ENCODE data around the gene LRRN4.

LRRN4 gene

DNA sequence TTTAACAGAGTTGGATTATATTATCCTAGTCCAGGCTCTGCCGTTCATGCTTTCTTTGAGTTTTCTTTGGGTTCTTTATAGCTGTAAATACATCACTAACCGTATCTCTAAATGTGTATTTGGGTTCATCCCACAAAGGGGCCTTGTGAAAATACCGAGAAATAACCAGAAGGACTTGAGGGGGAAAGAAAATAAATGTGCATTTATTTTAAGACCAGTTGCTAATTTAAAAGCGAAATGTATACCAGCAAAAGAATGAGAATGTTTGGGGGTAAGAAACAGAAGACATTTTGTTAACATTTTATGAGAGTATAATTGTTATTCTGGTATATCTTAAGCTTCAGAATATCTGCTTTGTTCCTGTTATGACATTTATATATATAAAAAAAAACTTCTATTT, 38.9 kb downstream of the LRRN4 start:
- no peak for ATAC-seq
- no peak for TF ChIP-seq SNAI2 (CRISPR knock-in tag; IDR thresholded peaks at IDR 0.05)

DNA sequence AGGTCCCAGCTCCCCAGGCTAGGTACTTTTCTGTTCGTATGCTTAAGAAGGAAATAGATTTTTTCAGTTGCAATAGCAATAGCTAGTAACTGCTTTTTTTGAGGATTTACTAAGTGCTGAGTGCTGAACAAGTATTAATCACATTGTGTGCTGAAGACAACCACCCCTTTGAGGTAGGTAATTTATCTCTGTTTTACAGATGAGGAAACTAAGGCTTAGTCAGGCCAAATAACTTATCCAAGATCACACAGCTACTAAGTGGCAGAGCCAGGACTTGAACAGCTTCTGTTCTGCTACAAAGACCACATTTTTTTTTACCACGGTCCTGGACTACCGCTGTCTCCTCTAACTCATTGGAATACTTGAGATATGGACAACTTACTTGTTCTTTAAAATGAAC, 39.8 kb downstream of the LRRN4 start:
- TF ChIP-seq, protein P1, sequence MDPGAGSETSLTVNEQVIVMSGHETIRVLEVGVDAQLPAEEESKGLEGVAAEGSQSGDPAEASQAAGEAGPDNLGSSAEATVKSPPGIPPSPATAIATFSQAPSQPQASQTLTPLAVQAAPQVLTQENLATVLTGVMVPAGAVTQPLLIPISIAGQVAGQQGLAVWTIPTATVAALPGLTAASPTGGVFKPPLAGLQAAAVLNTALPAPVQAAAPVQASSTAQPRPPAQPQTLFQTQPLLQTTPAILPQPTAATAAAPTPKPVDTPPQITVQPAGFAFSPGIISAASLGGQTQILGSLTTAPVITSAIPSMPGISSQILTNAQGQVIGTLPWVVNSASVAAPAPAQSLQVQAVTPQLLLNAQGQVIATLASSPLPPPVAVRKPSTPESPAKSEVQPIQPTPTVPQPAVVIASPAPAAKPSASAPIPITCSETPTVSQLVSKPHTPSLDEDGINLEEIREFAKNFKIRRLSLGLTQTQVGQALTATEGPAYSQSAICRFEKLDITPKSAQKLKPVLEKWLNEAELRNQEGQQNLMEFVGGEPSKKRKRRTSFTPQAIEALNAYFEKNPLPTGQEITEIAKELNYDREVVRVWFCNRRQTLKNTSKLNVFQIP (CRISPR knock-in tag; IDR thresholded peaks at IDR 0.05; ENCODE audit: borderline replicate concordance, low read depth): no peak
- TF ChIP-seq BACH2 (CRISPR knock-in tag; IDR thresholded peaks at IDR 0.05; ENCODE audit: borderline replicate concordance) (no peak), TOX (CRISPR knock-in tag; IDR thresholded peaks at IDR 0.05; ENCODE audit: borderline replicate concordance) (no peak), CSDC2 (CRISPR knock-in tag; IDR thresholded peaks at IDR 0.05) (no peak), ESRRG (CRISPR knock-in tag; IDR thresholded peaks at IDR 0.05) (no peak), ZC3H10 (CRISPR knock-in tag; IDR thresholded peaks at IDR 0.05) (no peak), ZFP30 (CRISPR knock-in tag; IDR thresholded peaks at IDR 0.05) (no peak), ZNF70 (CRISPR knock-in tag; IDR thresholded peaks at IDR 0.05) (no peak), TCF4 (CRISPR knock-in tag; IDR thresholded peaks at IDR 0.05; ENCODE audit: borderline replicate concordance) (no peak), PPARA (CRISPR knock-in tag; IDR thresholded peaks at IDR 0.05; ENCODE audit: borderline replicate concordance) (no peak)
- TF ChIP-seq, protein P2, sequence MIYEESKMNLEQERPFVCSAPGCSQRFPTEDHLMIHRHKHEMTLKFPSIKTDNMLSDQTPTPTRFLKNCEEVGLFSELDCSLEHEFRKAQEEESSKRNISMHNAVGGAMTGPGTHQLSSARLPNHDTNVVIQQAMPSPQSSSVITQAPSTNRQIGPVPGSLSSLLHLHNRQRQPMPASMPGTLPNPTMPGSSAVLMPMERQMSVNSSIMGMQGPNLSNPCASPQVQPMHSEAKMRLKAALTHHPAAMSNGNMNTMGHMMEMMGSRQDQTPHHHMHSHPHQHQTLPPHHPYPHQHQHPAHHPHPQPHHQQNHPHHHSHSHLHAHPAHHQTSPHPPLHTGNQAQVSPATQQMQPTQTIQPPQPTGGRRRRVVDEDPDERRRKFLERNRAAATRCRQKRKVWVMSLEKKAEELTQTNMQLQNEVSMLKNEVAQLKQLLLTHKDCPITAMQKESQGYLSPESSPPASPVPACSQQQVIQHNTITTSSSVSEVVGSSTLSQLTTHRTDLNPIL (CRISPR knock-in tag; IDR thresholded peaks at IDR 0.05; ENCODE audit: low read depth): no peak
- ATAC-seq: no peak

DNA sequence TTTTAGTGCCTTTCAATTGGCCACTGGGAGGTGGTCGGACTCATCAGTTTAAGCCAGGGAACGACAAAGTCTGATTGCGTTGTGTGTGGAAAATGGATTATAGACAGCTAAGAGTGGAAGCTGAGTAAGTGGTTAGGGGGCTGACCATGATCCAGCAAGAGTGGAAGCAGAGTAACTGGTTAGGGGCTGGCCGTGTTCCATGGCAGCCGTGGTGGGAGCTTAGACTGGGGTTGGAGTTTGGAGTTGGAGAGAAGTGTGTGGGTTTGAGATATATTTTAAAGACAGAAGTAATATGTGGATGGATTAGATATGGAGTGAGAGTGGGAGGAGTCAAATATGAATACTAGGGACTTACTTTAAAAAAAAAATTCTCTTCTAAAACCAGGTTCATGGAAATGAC, 41.7 kb downstream of the LRRN4 start:
- ATAC-seq: no peak

DNA sequence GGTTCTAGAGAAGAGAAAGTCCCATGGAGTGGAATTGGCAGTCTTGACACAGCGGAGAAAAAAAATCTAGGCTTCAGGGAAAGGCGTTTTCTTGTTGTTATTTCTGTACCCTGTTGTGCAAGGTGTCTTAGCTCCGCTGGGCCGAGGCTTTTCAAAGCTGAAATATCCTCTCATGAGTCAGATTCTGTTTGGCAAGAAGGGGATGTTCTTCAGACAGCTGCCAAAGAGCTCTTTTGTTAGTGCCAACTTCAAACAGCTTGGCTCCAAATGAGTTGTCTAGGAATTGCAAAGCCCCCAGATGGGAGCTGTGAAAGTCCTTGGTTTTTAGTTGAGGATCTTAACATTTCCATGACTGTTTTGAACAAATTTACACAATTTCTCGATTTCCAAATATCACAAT, 45.6 kb downstream of the LRRN4 start:
- ATAC-seq: no peak
- no peak for TF ChIP-seq ZFP3 (CRISPR knock-in tag; IDR thresholded peaks at IDR 0.05)
- TF ChIP-seq, protein P3, sequence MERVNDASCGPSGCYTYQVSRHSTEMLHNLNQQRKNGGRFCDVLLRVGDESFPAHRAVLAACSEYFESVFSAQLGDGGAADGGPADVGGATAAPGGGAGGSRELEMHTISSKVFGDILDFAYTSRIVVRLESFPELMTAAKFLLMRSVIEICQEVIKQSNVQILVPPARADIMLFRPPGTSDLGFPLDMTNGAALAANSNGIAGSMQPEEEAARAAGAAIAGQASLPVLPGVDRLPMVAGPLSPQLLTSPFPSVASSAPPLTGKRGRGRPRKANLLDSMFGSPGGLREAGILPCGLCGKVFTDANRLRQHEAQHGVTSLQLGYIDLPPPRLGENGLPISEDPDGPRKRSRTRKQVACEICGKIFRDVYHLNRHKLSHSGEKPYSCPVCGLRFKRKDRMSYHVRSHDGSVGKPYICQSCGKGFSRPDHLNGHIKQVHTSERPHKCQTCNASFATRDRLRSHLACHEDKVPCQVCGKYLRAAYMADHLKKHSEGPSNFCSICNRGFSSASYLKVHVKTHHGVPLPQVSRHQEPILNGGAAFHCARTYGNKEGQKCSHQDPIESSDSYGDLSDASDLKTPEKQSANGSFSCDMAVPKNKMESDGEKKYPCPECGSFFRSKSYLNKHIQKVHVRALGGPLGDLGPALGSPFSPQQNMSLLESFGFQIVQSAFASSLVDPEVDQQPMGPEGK (CRISPR knock-in tag; IDR thresholded peaks at IDR 0.05; ENCODE audit: borderline replicate concordance): no peak
- no peak for TF ChIP-seq RARB (CRISPR knock-in tag; IDR thresholded peaks at IDR 0.05)
- TF ChIP-seq ZNF8 (CRISPR knock-in tag; IDR thresholded peaks at IDR 0.05): no peak

More for the DNA sequence above, 41.7 kb downstream of the LRRN4 start:
- TF ChIP-seq, protein P3 (CRISPR knock-in tag; IDR thresholded peaks at IDR 0.05; ENCODE audit: borderline replicate concordance): no peak
- no peak for TF ChIP-seq ZC3H10 (CRISPR knock-in tag; IDR thresholded peaks at IDR 0.05)
- TF ChIP-seq TCF4 (CRISPR knock-in tag; IDR thresholded peaks at IDR 0.05; ENCODE audit: borderline replicate concordance): no peak
- no peak for TF ChIP-seq ESRRG (CRISPR knock-in tag; IDR thresholded peaks at IDR 0.05)

DNA sequence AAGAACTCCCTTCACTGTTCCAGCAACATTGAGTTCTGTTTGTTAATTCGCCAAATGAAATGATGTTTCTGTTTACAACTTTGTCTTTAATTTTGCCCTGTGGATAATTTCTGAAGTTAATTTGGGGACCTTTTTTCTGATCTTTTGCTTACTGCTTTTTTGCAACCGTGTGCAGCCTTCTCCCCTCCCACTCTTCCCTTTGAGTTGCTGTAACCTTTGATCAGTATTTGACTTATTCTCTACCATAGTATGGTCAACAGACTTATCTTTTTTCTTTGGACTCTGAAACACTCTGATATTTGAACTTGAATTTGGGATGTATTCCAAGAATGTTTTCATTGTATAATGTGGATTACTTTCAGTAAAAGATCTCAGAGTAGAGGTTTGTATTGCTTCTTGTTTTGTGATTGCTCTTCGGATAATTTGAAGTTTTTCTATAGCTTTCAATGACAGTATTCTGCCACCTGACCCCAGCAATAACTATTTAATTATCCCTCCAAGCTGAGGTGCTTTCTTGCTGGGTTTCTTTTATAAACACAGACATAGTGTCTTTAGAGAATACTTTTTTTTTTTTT, 46.2 kb downstream of the LRRN4 start:
- TF ChIP-seq CSDC2 (CRISPR knock-in tag; IDR thresholded peaks at IDR 0.05): no peak
- no peak for TF ChIP-seq ZFP3 (CRISPR knock-in tag; IDR thresholded peaks at IDR 0.05)
- no peak for TF ChIP-seq TCF4 (CRISPR knock-in tag; IDR thresholded peaks at IDR 0.05; ENCODE audit: borderline replicate concordance)
- TF ChIP-seq, protein P4, sequence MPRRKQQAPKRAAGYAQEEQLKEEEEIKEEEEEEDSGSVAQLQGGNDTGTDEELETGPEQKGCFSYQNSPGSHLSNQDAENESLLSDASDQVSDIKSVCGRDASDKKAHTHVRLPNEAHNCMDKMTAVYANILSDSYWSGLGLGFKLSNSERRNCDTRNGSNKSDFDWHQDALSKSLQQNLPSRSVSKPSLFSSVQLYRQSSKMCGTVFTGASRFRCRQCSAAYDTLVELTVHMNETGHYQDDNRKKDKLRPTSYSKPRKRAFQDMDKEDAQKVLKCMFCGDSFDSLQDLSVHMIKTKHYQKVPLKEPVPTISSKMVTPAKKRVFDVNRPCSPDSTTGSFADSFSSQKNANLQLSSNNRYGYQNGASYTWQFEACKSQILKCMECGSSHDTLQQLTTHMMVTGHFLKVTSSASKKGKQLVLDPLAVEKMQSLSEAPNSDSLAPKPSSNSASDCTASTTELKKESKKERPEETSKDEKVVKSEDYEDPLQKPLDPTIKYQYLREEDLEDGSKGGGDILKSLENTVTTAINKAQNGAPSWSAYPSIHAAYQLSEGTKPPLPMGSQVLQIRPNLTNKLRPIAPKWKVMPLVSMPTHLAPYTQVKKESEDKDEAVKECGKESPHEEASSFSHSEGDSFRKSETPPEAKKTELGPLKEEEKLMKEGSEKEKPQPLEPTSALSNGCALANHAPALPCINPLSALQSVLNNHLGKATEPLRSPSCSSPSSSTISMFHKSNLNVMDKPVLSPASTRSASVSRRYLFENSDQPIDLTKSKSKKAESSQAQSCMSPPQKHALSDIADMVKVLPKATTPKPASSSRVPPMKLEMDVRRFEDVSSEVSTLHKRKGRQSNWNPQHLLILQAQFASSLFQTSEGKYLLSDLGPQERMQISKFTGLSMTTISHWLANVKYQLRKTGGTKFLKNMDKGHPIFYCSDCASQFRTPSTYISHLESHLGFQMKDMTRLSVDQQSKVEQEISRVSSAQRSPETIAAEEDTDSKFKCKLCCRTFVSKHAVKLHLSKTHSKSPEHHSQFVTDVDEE (CRISPR knock-in tag; IDR thresholded peaks at IDR 0.05): no peak
- TF ChIP-seq ZC3H10 (CRISPR knock-in tag; IDR thresholded peaks at IDR 0.05): no peak

More for the DNA sequence above, 46.2 kb downstream of the LRRN4 start:
- ATAC-seq: no peak
